Breast epithelium (tissue), 4 donors: ENCODE data around the gene PROK2. TPM values are rescaled to one million over a fixed set of nuclear protein-coding genes. Genes with fewer than 3 reads are reported as not detected.

Source experiments
- DNase-seq, 2 donors: peaks; one replicate each; pipeline ENCODE4 v3.0.0-alpha.2; 2019; ENCODE audit warnings: low spot score in 2 of 2
- H3K27ac ChIP-seq, 2 donors: fragments of 200-600 bp; sonication (generic) in 1 of 2; one replicate each; pipeline ENCODE4 v1.5.1; 2016 to 2019; ENCODE audit warnings: mild to moderate bottlenecking in 1 of 2
- H3K27me3 ChIP-seq, 2 donors: fragments of 200-600 bp; sonication (generic) in 1 of 2; one replicate each; pipeline versions ENCODE4 v1.5.1 to v1.6.0; 2017 to 2019; ENCODE audit warnings: control low read depth in 1 of 2, mild to moderate bottlenecking in 1 of 2
- H3K36me3 ChIP-seq: fragments of 200-600 bp; one replicate; pipeline ENCODE4 v1.5.1; 2019
- H3K4me1 ChIP-seq, 2 donors: fragments of 200-600 bp; sonication (generic); one replicate each; pipeline ENCODE4 v1.5.1; 2016 to 2019; ENCODE audit warnings: control low read depth in 1 of 2
- H3K4me3 ChIP-seq, 3 donors: fragments of 200-600 bp; sonication (generic); 1 replicate in 2 of 3; 2 replicates in 1 of 3; pipeline ENCODE4 v1.5.1; 2016 to 2019; ENCODE audit warnings: mild to moderate bottlenecking in 3 of 3, moderate library complexity in 2 of 3
- H3K9me3 ChIP-seq, 2 donors: fragments of 200-600 bp; sonication (generic) in 1 of 2; one replicate each; pipeline ENCODE4 v1.5.1; 2016 to 2019; ENCODE audit warnings: control low read depth in 1 of 2
- CTCF ChIP-seq, 3 donors: fragments of 450-650 bp; IDR thresholded peaks; one replicate each; pipeline ENCODE4 v1.5.1; 2016 to 2017; ENCODE audit warnings: antibody characterized with exemption in 3 of 3, mild to moderate bottlenecking in 3 of 3, moderate library complexity in 3 of 3
- POLR2A ChIP-seq: fragments of 450-650 bp; IDR thresholded peaks from one replicate; pipeline ENCODE4 v1.6.1; 2016; ENCODE audit warnings: antibody characterized with exemption, mild to moderate bottlenecking, moderate library complexity
- POLR2AphosphoS5 ChIP-seq, 3 donors: sonication (generic); formaldehyde crosslinking; IDR thresholded peaks; one replicate each; pipeline ENCODE4 v1.6.1; 2017; ENCODE audit warnings: antibody characterized with exemption in 3 of 3
- intact Hi-C: fragments of 100-400 bp; cut with DNase I; formaldehyde crosslinking; loops from one replicate; pipeline ENCODE4 v1.15.1; 2023; ENCODE audit warnings: low total_unique reads
- total RNA-seq, 3 donors: library from RNA; depleted of rRNA; stranded (reverse); fragments of >200 nt; gene quantifications; one replicate each; pipeline ENCODE4 v1.1.0, GENCODE V29; 2016

PROK2 gene
- total RNA-seq, 3 donors from 2014 or later, result not detected

- H3K9me3 ChIP-seq, result peaks cover 0 to 4% of the 10 kb centered on the region in 2 donors
- H3K27ac ChIP-seq, result no peak overlapping the region
- TF ChIP-seq POLR2AphosphoS5 (IDR thresholded peaks at IDR 0.05) (no peak), CTCF (IDR thresholded peaks at IDR 0.05) (no peak), POLR2A (no peak)
- no peaks in the 10 kb centered on the region for H3K4me1 ChIP-seq
- intact Hi-C loops, result no loop called here
- H3K27me3 ChIP-seq, result no peaks in the 10 kb centered on the region
- no peak for DNase-seq
- no peaks in the 10 kb centered on the region for H3K36me3 ChIP-seq
- no peak overlapping the region for H3K4me3 ChIP-seq
Observed at GRCh38 chr3:71732637-71733036, 52.3 kb downstream of the PROK2 start.

- TF ChIP-seq POLR2A (no peak), POLR2AphosphoS5 (IDR thresholded peaks at IDR 0.05) (no peak), CTCF (IDR thresholded peaks at IDR 0.05) (no peak)
- H3K9me3 ChIP-seq, result no peaks in the 10 kb centered on the region
- H3K4me1 ChIP-seq, result no peaks in the 10 kb centered on the region
- DNase-seq, result no peak
- H3K27ac ChIP-seq, result no peak overlapping the region
- intact Hi-C loops, result loop anchor here (2.0 kb wide), 1 partner anchor 72 kb away; no protein-coding TSS in a partner anchor
- no peaks in the 10 kb centered on the region for H3K36me3 ChIP-seq
- H3K4me3 ChIP-seq, result no peak overlapping the region
- no peaks in the 10 kb centered on the region for H3K27me3 ChIP-seq
Observed at GRCh38 chr3:71728632-71729342, 56.2 kb downstream of the PROK2 start.

DNA sequence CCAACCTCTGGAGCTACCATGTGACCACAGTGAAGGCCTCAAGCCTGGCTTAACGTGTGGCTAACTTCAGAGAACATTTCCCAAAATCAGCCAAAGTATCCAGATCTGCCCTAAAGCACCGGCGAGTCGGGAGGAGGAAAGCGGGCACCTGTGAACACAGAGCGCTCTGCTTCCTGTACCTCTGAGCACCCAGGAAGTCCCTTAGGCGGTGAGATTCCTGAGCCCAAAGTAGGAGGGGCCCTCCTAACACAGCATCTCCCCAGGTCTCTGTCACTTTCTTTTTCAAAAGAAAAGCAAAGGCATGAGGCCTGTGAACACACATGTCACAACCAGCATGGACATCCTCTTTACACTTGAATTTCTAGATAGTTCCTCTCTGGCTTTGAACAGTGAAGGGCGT is 58.8 kb downstream of the PROK2 start:
- DNase-seq, result no peak
- Histone ChIP-seq H3K27ac (peak overlapping the region; percentile 68 to 82), H3K4me3 (peak overlapping the region in 2 of 3 donors; percentile 85 to 96), H3K9me3 (no peaks in the 10 kb centered on the region), H3K36me3 (no peaks in the 10 kb centered on the region), H3K27me3 (no peaks in the 10 kb centered on the region), H3K4me1 (no peaks in the 10 kb centered on the region)
- intact Hi-C loops, result no loop called here
- TF ChIP-seq POLR2AphosphoS5 (IDR thresholded peaks at IDR 0.05) (no peak), POLR2A (no peak), CTCF (IDR thresholded peaks at IDR 0.05) (no peak)

DNA sequence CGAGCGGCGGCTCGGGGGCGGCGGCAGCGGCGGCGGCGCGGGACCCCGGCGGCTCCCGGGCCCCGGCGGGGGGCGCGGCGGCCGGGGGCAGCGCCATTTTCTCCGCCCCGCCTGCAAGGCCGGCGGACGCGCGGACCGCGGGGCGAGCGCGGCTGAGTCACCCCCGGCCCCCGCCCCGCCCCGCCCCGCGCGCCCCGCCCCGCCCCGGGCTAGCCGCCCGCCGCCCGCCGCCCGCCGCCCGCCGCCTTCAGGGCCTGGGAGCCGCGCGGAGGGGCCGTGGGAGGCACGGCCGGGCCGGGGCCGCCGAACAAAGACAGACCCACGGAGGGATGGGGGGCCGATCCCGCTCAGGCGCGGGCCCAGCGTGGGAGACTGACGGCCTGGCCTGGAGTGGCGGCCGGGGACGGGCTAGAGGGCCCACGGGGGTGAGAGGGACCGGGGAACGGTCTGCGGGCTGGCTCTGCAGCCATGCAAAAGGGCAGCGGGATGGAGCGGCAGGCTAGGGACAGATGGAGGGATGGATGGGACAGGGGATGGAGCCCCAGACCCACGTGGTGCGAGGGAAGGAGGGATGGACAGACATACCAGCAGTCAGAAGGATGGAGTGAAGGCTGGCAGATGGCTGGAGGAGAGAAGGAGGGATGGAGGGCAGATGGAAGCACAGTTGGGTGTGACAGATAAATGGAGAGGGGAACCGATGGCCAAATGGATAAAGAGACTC is 59.5 kb downstream of the PROK2 start, which contains the start of gene EIF4E3:
TSS of gene EIF4E3 (minus strand) at position 132 of the 721 bp plus-strand sequence. CDS start at position 97, 35 bp downstream.
- Histone ChIP-seq H3K27me3 (no peaks in the 10 kb centered on the region), H3K9me3 (no peaks in the 10 kb centered on the region), H3K27ac (peak within 1 kb of the TSS; percentile 83 to 87), H3K4me1 (no peaks in the 10 kb centered on the region), H3K36me3 (no peaks in the 10 kb centered on the region), H3K4me3 (peak within 1 kb of the TSS; percentile 76 to 96 (median 85))
- intact Hi-C loops, result no loop called here
- no peak for TF ChIP-seq POLR2AphosphoS5 (IDR thresholded peaks at IDR 0.05)
- TF ChIP-seq CTCF (IDR thresholded peaks at IDR 0.05), result no peak
- TF ChIP-seq POLR2A, result no peak
- no peak for DNase-seq
